HG02759 (cell line): ENCODE measurements around the gene PKD1.
A peak's percentile ranks its signal among the peaks of the same experiment; 100 is the strongest.

Experiments used
- ATAC-seq: cut with Tn5 transposase; IDR thresholded peaks from one replicate; pipeline ENCODE4 v1.9.1; 2021; ENCODE audit warnings: mild to moderate bottlenecking, moderate library complexity; ENCODE audit not compliant: unreplicated experiment

The PKD1 gene

DNA sequence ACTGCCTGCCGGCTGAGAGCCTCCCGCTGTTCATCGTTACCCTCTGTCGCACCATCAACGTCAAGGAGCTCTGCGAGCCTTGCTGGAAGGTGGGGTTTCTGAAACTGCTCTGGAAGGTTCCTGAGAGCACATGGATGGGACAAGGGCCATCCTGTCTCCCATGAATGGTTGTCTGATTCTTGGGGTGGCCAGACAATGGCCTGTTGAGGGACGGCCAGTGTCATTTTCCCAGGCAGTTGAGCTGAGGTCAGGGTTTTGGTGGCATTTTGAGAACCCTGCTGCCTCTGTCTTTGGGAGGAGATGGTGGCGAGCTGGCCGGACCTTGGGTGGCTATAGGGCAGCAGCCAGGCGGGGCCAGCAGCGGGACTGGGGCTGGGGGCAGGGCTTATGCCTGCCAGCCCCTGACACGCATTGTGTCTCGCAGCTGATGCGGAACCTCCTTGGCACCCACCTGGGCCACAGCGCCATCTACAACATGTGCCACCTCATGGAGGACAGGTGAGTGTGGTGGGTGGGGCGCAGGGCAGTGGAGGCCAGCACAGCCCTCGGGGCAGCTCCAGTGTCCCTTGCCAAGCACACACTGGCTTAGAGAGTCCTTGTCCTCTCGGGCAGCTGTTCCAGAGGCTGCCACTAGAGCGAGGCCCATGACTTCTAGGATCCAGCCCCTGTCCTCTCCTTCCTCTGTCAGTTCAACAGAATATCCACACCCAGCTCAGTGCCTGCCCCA is 78.9 kb downstream of the PKD1 start:
- no peak for ATAC-seq

DNA sequence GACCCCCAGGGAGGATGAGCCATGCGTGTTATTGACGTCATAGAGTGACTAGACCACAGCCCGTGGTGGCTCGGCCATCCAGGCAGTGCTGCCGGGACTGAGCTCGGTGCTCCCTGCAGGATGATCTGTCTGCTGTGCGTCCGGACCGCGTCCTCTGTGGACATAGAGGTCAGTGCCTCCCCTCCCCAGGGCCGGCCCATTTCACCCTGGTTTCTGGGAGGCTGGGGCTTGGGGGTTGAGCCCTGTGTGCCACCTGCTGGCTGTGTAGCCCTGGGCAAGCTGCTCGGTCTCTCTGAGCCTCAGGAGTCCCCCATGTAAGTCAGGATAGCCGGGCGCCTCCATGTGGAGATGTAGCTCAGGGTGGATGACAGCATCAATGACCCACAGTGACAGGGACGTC is 79.6 kb downstream of the PKD1 start:
- no peak for ATAC-seq

DNA sequence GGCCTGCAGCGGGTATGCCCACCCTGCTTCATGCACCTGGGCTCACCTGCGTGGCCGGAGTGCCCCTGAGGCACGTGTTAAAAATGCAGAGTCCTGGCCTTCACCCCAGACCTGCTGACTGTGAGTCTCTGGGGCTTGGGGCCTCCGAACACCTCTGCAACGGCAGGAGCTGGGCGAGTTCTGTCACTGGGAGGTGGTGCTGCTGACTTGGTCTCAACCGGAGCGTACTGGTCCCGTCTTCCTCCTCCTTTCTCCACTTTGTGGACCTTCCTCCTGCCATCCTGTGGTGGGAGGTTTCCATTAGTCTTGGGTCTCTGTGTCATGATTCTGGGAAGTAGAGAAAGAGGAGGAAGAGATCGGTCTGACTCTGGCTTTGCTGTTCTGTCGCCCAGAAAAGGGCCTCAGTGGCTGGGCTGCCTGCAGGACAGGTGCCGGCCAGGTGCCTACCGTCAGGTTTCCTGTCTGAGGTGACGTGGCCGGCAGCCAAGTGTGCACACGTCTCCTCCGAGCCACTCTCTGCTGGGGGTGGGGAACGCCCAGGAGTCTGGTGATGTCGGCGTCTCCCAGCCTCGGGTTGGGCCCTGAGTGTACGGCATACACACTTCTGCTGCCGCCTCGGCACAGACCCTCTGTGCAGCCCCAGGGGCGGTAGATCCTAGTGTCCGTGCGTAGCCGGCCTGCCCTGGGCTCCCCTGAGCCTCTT is 81.0 kb downstream of the PKD1 start:
- no peak for ATAC-seq

DNA sequence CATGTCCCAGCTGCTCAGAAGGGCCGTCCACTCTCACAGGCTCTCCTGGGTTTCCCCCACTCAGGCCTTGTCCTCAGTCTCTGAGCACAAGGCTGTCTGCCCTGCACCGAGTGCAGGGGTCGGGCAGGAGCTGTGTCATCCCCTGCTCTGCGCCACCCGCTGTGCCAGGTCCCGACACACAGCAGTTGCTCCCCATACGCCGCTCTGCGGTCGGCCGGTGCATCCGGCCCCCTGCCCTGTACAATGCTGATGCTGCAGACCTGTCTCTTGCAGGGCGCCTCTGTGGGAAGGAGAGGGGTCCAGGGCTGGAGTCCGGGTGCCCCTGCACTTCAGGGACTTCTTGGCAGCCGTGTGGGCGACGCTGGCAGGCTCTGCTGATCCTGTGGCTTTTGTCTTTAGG is 81.8 kb downstream of the PKD1 start:
- ATAC-seq: no peak

DNA sequence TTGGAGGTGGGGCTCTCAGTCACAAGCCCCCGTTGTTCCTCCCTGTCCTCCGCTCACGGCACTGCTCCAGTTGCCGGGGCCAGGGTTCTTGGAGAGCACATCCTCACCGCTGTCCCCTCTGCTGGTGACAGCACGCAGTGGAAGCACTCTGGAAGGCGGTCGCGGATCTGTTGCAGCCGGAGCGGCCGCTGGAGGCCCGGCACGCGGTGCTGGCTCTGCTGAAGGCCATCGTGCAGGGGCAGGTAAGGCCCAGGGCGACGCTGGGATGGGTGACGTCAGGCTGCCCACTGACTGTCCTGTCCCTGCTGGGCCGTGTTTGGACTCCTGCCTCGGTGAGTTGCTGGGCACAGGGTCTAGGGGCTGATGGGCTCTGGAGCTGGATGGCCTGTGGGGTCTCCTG is 82.5 kb downstream of the PKD1 start:
- ATAC-seq: no peak

DNA sequence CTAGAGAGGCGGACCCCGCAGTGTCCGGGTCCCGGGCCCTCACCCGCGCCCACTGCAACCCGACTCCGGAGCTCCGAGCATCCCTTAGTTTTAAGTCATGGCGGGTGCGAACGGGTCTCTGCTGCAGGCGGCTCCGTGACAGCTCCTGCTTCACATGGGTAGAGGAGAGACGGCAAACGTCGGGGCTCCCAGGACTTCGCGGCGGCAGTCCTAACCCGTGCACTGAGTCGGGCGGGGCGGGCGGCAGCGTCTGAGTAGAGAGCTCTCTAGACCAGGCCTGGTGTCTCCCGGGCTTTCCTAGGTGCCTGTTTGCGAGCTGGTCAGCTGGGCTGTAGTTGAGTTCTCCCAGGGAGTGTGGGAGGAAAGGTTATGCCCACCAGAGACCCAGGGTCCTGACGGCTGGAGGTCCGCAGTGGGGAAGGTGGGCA is 87.6 kb downstream of the PKD1 start:
- ATAC-seq: no peak

DNA sequence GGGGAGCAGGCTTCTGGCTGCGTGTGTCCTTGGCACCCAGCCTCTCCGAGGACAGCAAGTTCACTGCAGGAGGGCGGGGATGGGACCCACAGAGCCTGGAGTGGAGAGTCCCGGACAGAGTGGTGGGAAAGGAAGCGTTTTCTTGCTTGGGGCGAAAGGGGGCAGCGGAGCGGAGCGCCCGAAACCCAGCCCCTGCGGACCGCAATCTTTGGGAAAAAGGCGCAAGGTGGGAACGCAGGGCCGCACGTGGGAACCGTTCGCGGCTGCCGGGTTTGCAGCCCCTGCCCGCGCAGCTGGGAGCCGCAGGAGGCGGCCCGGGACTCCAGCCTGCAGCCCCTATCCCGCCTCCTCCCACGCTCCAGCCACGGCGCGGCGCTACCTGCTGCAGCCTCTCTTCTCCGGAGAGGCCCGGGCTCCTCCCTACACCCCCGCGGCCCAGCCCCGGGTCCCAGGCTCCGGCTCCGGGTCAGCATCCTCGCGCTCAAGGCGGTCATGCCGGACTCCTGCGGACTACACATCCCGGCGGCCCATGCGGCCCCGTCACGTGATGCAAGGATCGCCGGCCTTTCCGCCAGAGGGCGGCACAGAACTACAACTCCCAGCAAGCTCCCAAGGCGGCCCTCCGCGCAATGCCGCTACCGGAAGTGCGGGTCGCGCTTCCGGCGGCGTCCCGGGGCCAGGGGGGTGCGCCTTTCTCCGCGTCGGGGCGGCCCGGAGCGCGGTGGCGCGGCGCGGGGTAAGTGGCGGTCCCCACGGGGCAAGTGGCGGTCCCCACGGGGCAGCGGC is 88.2 kb downstream of the PKD1 start, which contains the start of the genes NTHL1 and TSC2:
Gene NTHL1, minus strand, starts transcription at position 505 of the 786 bp plus-strand sequence. Its CDS starts 11 bp downstream, at position 494.
Gene TSC2, plus strand, starts transcription at position 656 of the 786 bp plus-strand sequence. CDS start 631 bp downstream, outside the sequence.
- peak; percentile 96 for ATAC-seq

DNA sequence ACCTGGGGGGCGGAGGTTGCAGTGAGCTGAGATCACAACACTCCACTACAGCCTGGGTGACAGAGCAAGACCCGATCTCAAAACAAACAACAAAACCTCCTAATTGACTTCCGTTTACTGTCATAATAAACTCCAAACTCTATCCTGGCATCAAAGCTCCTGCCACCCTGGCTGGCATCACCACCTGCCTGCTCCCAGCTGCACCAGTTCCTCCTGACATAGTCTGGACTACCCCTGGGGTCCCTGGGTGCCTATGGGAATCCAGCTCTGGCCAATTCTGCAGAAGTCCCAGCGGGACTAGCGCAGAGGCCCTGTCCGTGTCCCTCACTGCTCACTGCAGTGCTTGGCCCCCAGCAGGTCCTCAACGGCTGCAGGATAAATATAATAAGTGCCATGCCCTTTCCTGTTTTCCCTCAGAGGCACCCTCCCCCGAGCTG is 88.8 kb downstream of the PKD1 start:
- no peak for ATAC-seq

DNA sequence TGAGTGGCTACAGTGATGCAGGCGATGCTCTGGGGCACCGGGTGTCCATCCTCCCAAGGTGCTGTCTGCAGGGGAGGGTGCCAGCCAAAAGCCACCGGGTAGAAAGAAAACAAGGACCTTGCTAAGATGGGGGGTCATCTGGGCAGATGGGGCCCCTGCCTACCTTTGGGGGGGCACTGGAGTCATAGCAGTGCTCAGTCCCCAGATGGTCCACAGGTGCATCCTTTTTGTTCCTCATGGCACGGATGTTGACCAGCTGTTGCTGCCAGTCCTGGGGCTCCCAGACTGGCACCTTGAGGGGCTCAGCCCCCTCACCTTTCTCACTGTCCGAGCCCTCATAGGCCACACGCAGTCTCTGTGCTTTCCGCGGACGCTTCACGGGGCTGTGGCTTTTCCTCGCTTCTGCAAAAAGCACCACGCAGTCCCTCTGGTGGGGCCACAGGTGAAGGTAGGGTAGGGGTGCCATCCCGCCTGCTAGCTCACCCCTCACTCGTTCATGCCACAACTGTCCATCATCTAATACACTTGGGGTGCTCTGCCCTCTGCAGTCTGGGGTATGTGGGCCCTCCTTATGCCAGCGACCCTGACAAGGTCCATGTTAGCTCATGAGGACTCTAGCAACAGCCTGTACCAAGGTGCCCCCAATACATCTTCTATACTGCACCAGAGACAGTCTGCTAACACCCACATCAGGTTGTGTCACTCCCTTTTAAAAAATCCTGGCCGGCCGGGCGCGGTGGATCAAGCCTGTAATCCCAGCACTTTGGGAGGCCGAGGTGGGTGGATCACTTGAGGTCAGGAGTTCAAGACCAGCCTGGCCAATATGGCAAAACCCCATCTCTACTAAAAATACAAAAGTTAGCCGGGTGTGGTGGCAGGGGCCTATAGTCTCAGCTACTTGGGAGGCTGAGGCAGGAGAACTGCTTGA is 89.5 kb downstream of the PKD1 start:
- no peak for ATAC-seq

DNA sequence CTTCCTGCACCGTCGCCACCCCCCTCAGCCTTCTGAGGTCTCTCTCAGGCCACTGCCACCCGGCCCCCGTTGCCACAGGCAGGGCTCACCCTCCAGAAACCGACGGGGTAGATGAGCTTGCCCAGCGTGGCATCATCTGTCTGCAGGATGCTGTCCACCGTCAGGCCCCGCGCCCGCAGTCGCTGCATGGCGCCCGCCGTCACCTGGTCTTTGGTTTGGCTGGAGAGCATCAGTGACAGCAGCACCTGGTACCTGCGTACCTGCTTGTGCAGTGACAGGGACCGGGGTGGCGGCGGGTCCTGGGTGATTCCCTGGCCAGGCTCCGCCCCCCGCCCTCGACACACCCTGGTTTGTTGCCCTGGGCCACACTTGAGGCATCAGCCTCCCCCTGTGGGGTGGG is 91.2 kb downstream of the PKD1 start:
- no peak for ATAC-seq

DNA sequence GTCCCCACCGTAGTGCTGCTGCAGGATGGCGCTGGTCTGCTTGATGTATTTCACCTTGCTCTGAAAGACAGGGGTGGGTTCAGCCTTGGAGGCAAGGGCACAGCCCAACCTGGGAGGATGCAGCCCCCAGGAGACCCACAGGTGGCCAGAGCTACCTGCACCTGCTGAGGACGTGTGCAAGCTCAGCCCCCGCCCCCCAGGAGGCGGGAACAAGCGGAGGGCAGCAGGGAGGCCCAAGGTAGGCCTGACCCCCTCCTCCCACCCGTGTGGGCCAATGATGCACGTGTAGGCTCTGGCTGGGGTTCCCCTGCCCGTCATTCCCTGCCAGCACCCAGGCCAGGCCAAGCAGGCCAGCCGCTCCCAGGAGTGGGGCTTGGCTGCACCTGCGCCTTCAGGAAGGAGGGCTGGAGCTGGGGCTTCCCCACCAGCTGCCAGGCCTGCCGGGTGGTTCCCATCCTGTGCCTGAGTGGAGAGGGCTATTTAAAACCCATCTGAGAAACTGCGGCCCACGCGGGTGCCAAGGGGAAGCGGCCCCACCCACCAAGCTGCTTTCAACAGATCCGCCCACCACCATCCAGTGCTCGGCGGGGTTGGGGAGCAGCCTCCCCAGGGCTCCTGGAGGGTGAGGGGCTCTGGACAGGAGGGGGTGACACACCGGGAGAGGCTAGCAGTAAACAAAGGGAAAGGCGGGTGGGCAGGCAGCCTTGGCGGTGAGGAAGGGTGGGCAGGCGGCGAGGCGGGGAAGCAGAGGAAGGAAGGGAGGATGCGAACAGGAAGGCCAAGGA is 91.8 kb downstream of the PKD1 start:
- ATAC-seq: no peak

DNA sequence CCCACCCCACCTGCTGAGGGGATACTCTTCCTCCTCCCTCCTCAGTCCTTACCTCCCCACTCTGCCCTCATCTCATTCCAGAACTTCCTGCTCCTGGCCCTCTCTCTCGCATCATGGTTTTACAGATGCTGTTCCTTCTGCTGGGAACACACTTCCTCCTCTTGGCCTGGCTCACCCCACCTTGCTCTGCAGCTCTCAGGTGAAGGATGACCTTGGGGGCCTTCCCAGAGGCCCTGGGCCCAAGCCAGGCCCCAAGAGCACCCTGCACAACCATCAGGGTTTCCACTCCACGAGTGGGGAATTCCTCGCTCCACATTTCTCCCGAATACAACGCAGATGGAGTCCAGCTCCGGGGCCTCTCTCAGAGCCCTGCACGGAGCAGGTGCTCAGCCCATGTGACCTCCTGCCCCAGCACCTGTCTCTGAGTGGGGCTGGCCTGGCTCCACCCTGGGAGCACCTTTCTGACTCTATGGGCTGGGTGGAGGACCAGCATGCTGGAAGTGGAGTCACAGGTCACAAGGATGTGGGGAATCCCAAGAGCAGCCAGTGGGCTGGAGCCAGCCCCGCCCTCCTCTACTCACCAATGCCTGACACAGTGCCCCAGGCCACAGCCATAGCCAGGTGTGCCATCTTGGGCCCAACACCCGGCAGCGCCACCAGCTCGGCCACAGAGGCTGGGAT is 92.6 kb downstream of the PKD1 start:
- no peak for ATAC-seq

DNA sequence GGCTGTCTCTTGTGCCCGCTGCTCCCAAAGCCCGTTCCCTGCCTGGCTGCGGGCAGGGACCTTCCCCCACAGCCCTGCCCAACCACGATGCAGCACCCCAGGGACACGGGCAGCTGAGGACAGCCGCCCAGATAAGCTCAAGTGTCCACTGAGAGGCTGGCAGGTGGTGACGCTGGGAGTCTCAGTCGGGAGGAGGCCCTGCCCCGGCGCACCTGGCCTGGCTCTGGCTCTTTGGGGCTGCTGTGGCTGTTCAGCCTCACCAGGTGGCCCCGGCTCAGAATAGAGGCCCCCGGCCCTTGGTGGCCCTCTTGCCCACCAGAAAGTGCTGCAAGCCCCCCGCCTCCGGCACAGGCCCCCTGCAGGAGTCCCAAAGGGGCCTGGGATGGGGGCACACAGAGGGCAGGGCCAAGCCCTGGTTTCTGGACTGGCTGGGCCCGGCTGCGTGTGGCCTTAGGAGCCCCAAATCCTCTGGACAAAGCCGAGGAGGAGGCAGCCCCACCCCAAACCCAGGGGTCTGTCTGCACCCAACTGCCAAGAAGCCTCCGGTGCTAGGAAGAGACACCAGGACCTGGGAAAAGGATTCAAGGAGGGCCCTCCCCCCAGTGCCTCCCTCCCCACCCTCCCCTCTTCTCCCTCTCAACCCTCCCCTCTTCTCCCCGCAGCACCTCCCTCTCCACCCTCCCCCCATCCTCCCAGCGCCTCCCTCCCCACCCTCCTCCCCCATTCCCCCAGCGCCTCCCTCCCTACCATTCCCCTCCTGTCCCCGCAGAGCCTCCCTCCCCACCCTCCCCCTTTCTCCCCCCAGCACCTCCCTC is 93.3 kb downstream of the PKD1 start:
- no peak for ATAC-seq

DNA sequence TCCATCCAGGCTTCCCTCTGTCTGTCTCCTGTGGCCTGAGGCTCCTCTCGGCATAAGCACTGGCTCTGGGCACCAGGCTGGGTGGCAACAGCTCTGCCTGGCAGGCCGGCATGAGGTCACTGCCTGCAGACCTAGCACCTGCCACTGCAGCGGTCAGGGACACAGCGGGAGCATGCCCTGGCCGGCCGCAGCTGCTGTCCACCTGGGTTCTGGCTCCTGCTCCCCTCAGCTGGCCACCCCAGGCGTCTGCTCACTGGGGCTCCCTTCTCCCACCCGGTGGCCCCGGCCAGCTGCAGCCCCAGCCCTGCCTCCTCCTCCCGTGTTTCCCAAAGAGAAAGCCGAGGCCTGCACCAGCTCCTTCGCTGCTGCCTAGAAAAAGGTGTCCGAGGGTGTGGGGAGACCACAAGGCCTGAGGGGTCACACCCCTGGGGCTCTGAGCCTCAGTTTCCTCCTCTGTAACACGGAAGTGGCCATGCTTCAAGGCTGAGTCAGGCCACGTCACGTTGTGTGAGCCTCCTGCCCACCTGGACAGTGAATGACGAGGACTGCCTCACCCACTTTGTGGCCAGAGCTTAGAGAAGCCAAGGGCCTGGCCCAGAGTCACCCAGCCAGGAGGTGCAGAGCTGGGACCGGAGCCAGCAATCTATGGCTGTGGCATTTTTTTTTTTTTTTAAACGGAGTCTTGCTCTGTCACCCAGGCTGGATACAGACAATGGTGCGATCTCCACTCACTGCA is 94.7 kb downstream of the PKD1 start:
- no peak for ATAC-seq

DNA sequence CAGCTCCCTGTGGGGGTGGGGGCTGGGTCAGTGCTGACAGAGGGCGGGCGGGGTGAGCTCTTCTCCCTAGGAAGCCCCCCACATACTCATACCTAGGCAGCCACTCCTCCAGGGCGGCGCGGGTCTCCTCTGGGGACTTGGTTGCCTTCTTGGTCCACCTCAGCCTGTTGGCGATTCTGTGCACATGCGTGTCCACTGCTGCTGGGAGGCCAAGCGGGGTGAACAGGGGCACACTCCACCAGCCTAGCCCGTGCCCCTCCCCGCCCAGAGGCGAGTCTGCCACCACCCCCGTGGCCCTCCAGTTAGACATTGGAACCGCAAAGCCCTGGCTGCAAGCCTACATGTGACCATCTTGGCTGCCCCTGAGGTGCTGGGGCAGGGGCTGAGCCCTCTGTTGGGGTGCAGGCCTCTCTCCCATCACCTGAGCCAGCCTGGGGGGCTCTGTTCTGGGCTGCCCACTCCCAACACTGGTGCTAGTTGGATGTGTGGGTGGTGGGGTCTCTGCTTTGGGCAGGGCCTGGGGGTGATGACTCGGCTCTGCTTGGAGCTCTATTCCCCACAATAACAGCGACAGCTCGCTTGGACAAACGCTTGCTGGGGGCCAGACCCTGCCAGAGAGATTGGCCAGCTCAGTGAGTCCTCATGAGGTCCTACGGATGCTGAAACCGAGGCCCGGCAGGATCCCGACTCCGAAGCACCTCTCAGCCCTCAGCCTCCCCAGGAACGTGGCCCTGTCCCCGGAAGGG is 95.5 kb downstream of the PKD1 start:
- no peak for ATAC-seq

DNA sequence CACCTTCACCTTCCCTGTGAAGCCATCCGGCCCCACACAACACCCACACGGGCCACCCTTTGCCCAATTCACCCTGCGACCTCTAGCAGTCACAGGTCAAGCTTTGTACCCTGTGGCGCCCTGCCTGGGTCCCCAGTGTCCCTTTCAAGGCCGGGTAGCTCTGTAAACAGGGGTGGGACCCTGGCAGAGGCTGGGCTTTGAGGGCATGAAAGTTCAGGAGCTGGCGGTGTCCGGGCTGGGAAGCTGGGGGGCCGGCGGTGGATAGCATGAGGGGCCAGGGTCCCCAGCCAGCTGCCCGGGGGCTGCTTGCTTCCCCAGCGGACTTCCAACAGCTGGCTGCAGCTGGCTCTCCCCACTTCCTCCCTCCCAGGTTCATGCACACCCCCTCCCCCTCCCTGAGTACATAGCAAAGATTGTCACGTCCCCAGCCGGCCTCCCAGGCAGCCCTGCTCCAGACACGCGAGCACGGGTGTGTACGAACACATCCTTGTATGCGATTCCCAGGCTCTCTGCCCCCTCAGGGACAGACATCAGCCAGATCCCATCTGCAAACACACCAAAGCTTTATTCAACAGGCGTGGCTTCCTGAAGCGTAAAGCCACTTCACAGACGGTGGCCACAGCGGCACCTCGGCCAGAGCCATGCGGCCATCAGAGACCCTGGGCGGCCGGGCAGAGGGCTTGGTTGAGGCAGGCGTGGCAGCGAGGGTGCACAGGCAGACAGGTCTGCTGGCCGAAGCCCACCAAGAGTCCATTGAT is 96.2 kb downstream of the PKD1 start:
- no peak for ATAC-seq
